CD4-positive, alpha-beta T cell (primary cell): ENCODE data around the gene SNRPE. TPM values are rescaled to one million over a fixed set of nuclear protein-coding genes. Genes with fewer than 3 reads are reported as not detected.
"Not testable (repeated sequence)": the region's sequence is repeated elsewhere in the genome, so short reads cannot be mapped to it uniquely, and the experiment has no call there.

Experiments used
- ATAC-seq: fragments of 200-7000 bp; cut with Tn5 transposase; one replicate; pipeline ENCODE4 v1.10.0; 2022; ENCODE audit warnings: mild to moderate bottlenecking; ENCODE audit not compliant: poor library complexity
- CTCF ChIA-PET: fragments of 350-600 bp; sonication (Branson Sonifier 250); formaldehyde crosslinking; loops from one replicate; lab custom pipeline; 2021; ENCODE audit warnings: antibody characterized with exemption, inconsistent platforms; lab: Charles Lee
- POLR2A ChIA-PET: fragments of 350-600 bp; sonication (Branson Sonifier 250); formaldehyde crosslinking; loops from one replicate; lab custom pipeline; 2021; ENCODE audit warnings: antibody characterized with exemption, inconsistent platforms; lab: Charles Lee
- DNase-seq, 14 experiments: peaks; one replicate each; pipeline ENCODE4 v3.0.0-alpha.2; 2013 to 2020; ENCODE audit warnings: mixed read lengths in 2 of 14
- H3K27ac ChIP-seq, 2 donors: one replicate each; pipeline versions ENCODE4 v1.5.1 to v1.7.0; 2013; ENCODE audit warnings: low read length in 2 of 2, low read depth in 1 of 2, mild to moderate bottlenecking in 1 of 2
- H3K27me3 ChIP-seq, 2 experiments: 1 replicate in 1 of 2; 2 replicates in 1 of 2; pipeline versions ENCODE4 v1.6.1 to v1.7.0; 2013; ENCODE audit warnings: low read length in 2 of 2, control low read depth in 1 of 2, mild to moderate bottlenecking in 1 of 2, moderate library complexity in 1 of 2; ENCODE audit not compliant: insufficient read depth in 2 of 2, control insufficient read depth in 1 of 2
- H3K36me3 ChIP-seq: one replicate; pipeline ENCODE4 v1.6.1; 2013; ENCODE audit warnings: low read length, control low read depth; ENCODE audit not compliant: insufficient read depth
- H3K4me1 ChIP-seq: one replicate; pipeline ENCODE4 v1.6.1; 2013; ENCODE audit warnings: low read length, control low read depth; ENCODE audit not compliant: insufficient read depth
- H3K4me3 ChIP-seq: one replicate; pipeline ENCODE4 v1.5.1; 2013; ENCODE audit warnings: mild to moderate bottlenecking, low read length, moderate library complexity
- H3K9me3 ChIP-seq, 2 experiments: 1 replicate in 1 of 2; 2 replicates in 1 of 2; pipeline versions ENCODE4 v1.6.1 to v1.7.0; 2013; ENCODE audit warnings: low read length in 2 of 2, mild to moderate bottlenecking in 2 of 2, control low read depth in 1 of 2, moderate library complexity in 1 of 2; ENCODE audit not compliant: control insufficient read depth in 1 of 2, insufficient read depth in 1 of 2
- H3K27ac Mint-ChIP-seq: one replicate; pipeline ENCODE4 v1.8.0; 2020; ENCODE audit warnings: mixed read lengths
- H3K27me3 Mint-ChIP-seq: one replicate; pipeline ENCODE4 v1.8.0; 2021; ENCODE audit warnings: mixed read lengths
- H3K36me3 Mint-ChIP-seq: one replicate; pipeline ENCODE4 v1.8.0; 2021; ENCODE audit warnings: low read depth, mixed read lengths
- H3K4me1 Mint-ChIP-seq: one replicate; pipeline ENCODE4 v1.8.0; 2021; ENCODE audit warnings: low read depth, mixed read lengths
- H3K4me3 Mint-ChIP-seq: one replicate; pipeline ENCODE4 v1.8.0; 2020; ENCODE audit warnings: mild to moderate bottlenecking, mixed read lengths
- H3K9me3 Mint-ChIP-seq: one replicate; pipeline ENCODE4 v1.8.0; 2020; ENCODE audit warnings: mixed read lengths
- CTCF ChIP-seq: fragments of 200-600 bp; IDR thresholded peaks from one replicate; pipeline ENCODE4 v1.8.0; 2022; ENCODE audit warnings: antibody characterized with exemption, mild to moderate bottlenecking
- intact Hi-C, 2 experiments: fragments of 100-400 bp; cut with DNase I in 1 of 2; cut with micrococcal nuclease in 1 of 2; formaldehyde crosslinking; loops; one replicate each; pipeline versions ENCODE4 v1.15.1 to v1.9.0; 2023 to 2025; cut with DNase I, micrococcal nuclease
- total RNA-seq, 174 experiments: library from RNA in 2 of 174; stranded (reverse) in 2 of 174; gene quantifications; one replicate each; pipeline ENCODE4 v1.2.3 and lab custom pipeline; 2021 to 2026

Gene SNRPE
- total RNA-seq, 2 experiments from 2014 or later, result 63.0 to 65.9 TPM

- POLR2A ChIA-PET, result no interaction called here
- intact Hi-C loops, result loop anchor here in 1 of 2 experiments (10.0 kb wide), 1 partner anchor 204 kb away; the partner anchor contains the start of gene ATP2B4
- H3K27ac Mint-ChIP-seq, result no peak overlapping the region
- Histone ChIP-seq H3K9me3 (no peaks in the 10 kb centered on the region), H3K36me3 (peaks cover 76% of the 10 kb centered on the region), H3K4me3 (no peak overlapping the region), H3K4me1 (no peaks in the 10 kb centered on the region), H3K27me3 (no peaks in the 10 kb centered on the region), H3K27ac (no peak overlapping the region)
- no peak for TF ChIP-seq CTCF
- H3K36me3 Mint-ChIP-seq, result peaks cover 97% of the 10 kb centered on the region
- H3K27me3 Mint-ChIP-seq, result no peaks in the 10 kb centered on the region
- ATAC-seq, result no peak
- H3K4me3 Mint-ChIP-seq, result no peak overlapping the region
- no peak for DNase-seq
- H3K9me3 Mint-ChIP-seq, result no peaks in the 10 kb centered on the region
- CTCF ChIA-PET, result no interaction called here
- peaks cover 16% of the 10 kb centered on the region for H3K4me1 Mint-ChIP-seq
Measured at GRCh38 chr1:203828503-203828902, 32.9 kb upstream of the SNRPE start.

- H3K4me3 ChIP-seq, CTCF ChIA-PET, H3K27ac Mint-ChIP-seq, H3K27me3 Mint-ChIP-seq, H3K4me1 ChIP-seq, H3K9me3 ChIP-seq, H3K27ac ChIP-seq, DNase-seq, H3K27me3 ChIP-seq, POLR2A ChIA-PET, ATAC-seq, H3K9me3 Mint-ChIP-seq, H3K4me3 Mint-ChIP-seq: not testable (repeated sequence)
- intact Hi-C loops, result loop anchor here in 1 of 2 experiments (10.0 kb wide), 1 partner anchor 204 kb away; the partner anchor contains the start of gene ATP2B4
- Mint-ChIP-seq H3K4me1 (peaks cover 16% of the 10 kb centered on the region), H3K36me3 (peaks cover 98% of the 10 kb centered on the region)
- H3K36me3 ChIP-seq, result peaks cover 76% of the 10 kb centered on the region
Measured at GRCh38 chr1:203829247-203829646, 32.2 kb upstream of the SNRPE start.

- Mint-ChIP-seq H3K27me3 (no peaks in the 10 kb centered on the region), H3K4me3 (no peak overlapping the region), H3K27ac (no peak overlapping the region)
Measured at GRCh38 chr1:203835476-203835875, 25.9 kb upstream of the SNRPE start.

More at GRCh38 chr1:203835476-203835875, 25.9 kb upstream of the SNRPE start:
- ChIA-PET POLR2A (interaction anchor here (0.8 kb wide), 1 partner anchor 71 kb away, joined by 3 read pairs; the partner anchor contains the start of gene LAX1), CTCF (no interaction called here)
- H3K36me3 ChIP-seq, result peaks cover 92% of the 10 kb centered on the region
- Mint-ChIP-seq H3K9me3 (no peaks in the 10 kb centered on the region), H3K4me1 (no peaks in the 10 kb centered on the region), H3K36me3 (peaks cover 100% of the 10 kb centered on the region)
- no peaks in the 10 kb centered on the region for H3K27me3 ChIP-seq
- no peak for TF ChIP-seq CTCF
- ATAC-seq, result no peak
- intact Hi-C loops, result no loop called here
- H3K9me3 ChIP-seq, result no peaks in the 10 kb centered on the region
- H3K27ac ChIP-seq, result no peak overlapping the region
- H3K4me3 ChIP-seq, result no peak overlapping the region
- H3K4me1 ChIP-seq, result no peaks in the 10 kb centered on the region
- DNase-seq, result no peak
